GM12878 (cell line): ENCODE measurements around the gene PGBD5. TPM values are rescaled to one million over a fixed set of nuclear protein-coding genes. Genes with fewer than 3 reads are reported as not detected.

ENCODE experiments used
- ATAC-seq: fragments of 200-7000 bp; cut with Tn5 transposase; 3 replicates; pipeline ENCODE4 v1.9.1; 2020; ENCODE audit warnings: mild to moderate bottlenecking, moderate library complexity
- BruUV-seq: library from RNA; stranded (reverse); fragments of 400-500 nt; replicated peaks from 2 replicates; lab custom pipeline; 2021; lab: Mats Ljungman, UMichigan
- CTCF ChIA-PET: fragments of 300-600 bp; sonication (Branson Sonifier 250); formaldehyde crosslinking; extraction: SDS; loops from one replicate; lab custom pipeline; 2021; ENCODE audit warnings: inconsistent platforms; lab: Yijun Ruan, JAX
- POLR2A ChIA-PET: fragments of 350-600 bp; formaldehyde crosslinking; extraction: SDS; loops from one replicate; lab custom pipeline; 2021; ENCODE audit warnings: inconsistent platforms; lab: Charles Lee
- RAD21 ChIA-PET: fragments of 300-600 bp; sonication (Branson Sonifier 250); formaldehyde crosslinking; loops from one replicate; lab custom pipeline; 2023; ENCODE audit warnings: antibody characterized with exemption; ENCODE audit not compliant: unreplicated experiment; lab: Charles Lee
- SMC1A ChIA-PET: fragments of 300-600 bp; sonication (Branson Sonifier 250); formaldehyde crosslinking; loops from one replicate; lab custom pipeline; 2023; ENCODE audit not compliant: unreplicated experiment, uncharacterized antibody; lab: Charles Lee
- DNase-seq: peaks from one replicate; pipeline ENCODE4 v3.0.0-alpha.2; 2011; ENCODE audit warnings: low read depth, low spot score
- FAIRE-seq: peaks from 3 replicates; lab custom pipeline; 2011; peaks lifted over from hg19 to GRCh38; lab: Jason Lieb, UNC
- H2AFZ ChIP-seq: 2 replicates; pipeline ENCODE4 v1.6.0; 2011; ENCODE audit warnings: low read depth, low read length, control low read depth; ENCODE audit not compliant: control insufficient read depth
- H3K27ac ChIP-seq: 2 replicates; pipeline ENCODE4 v1.5.1; 2011; ENCODE audit warnings: control low read depth; ENCODE audit not compliant: control insufficient read depth, insufficient read depth
- H3K27me3 ChIP-seq, 2 experiments: replicated peaks in 1 of 2; 2 replicates each; pipeline versions ENCODE4 v1.6.0 to v1.6.1; 2011; ENCODE audit warnings: low read length in 1 of 2; ENCODE audit not compliant: control insufficient read depth in 2 of 2, insufficient read depth in 2 of 2
- H3K36me3 ChIP-seq, 2 experiments: 2 replicates each; pipeline ENCODE4 v1.5.1; 2011; ENCODE audit warnings: low read length in 1 of 2; ENCODE audit not compliant: control insufficient read depth in 2 of 2, insufficient read depth in 2 of 2
- H3K4me1 ChIP-seq: 2 replicates; pipeline ENCODE4 v1.6.1; 2011; ENCODE audit warnings: mild to moderate bottlenecking, low read length, moderate library complexity, mixed read lengths; ENCODE audit not compliant: control insufficient read depth, insufficient read depth
- H3K4me2 ChIP-seq: 2 replicates; pipeline ENCODE4 v1.6.0; 2011; ENCODE audit warnings: control low read depth; ENCODE audit not compliant: control insufficient read depth, insufficient read depth
- H3K4me3 ChIP-seq: fragments of 200-600 bp; sonication (generic); 2 replicates; pipeline ENCODE4 v1.5.1; 2016
- H3K79me2 ChIP-seq: 2 replicates; pipeline ENCODE4 v1.6.0; 2011; ENCODE audit warnings: low read length; ENCODE audit not compliant: control insufficient read depth, insufficient read depth
- H3K9ac ChIP-seq: 2 replicates; pipeline ENCODE4 v1.8.0; 2011; ENCODE audit warnings: low read length, control low read depth, mixed read lengths; ENCODE audit not compliant: control insufficient read depth, insufficient read depth
- H3K9me3 ChIP-seq: replicated peaks from 3 replicates; pipeline ENCODE4 v1.5.1; 2011; ENCODE audit warnings: mild to moderate bottlenecking, low read length; ENCODE audit not compliant: control insufficient read depth, insufficient read depth
- H4K20me1 ChIP-seq: 2 replicates; pipeline ENCODE4 v1.6.0; 2011; ENCODE audit not compliant: control insufficient read depth, insufficient read depth
- BACH1 ChIP-seq: fragments of 450-650 bp; IDR thresholded peaks from 2 replicates; pipeline ENCODE4 v1.6.1; 2017; ENCODE audit warnings: mild to moderate bottlenecking, borderline replicate concordance
- BHLHE40 ChIP-seq, 2 experiments: fragments of 450-650 bp in 1 of 2; IDR thresholded peaks; 2 replicates each; pipeline ENCODE4 v1.6.1; 2011 to 2017; ENCODE audit warnings: low read depth in 2 of 2, borderline replicate concordance in 1 of 2, improper control_type of control experiment in 1 of 2, low read length in 1 of 2, mild to moderate bottlenecking in 1 of 2
- BMI1 ChIP-seq: fragments of 450-650 bp; IDR thresholded peaks from 2 replicates; pipeline ENCODE4 v1.6.1; 2016; ENCODE audit warnings: mild to moderate bottlenecking, moderate library complexity, borderline replicate concordance
- DPF2 ChIP-seq: fragments of 450-650 bp; IDR thresholded peaks from 2 replicates; pipeline ENCODE4 v1.6.1; 2017; ENCODE audit warnings: mild to moderate bottlenecking
- FOS ChIP-seq: IDR thresholded peaks from 3 replicates; pipeline ENCODE4 v1.6.1; 2011; ENCODE audit warnings: borderline replicate concordance; ENCODE audit not compliant: insufficient read length; ENCODE audit errors: extremely low read depth
- FOXM1 ChIP-seq: IDR thresholded peaks from 2 replicates; pipeline ENCODE4 v1.6.1; 2012; ENCODE audit warnings: low read depth, mild to moderate bottlenecking, inconsistent platforms, low read length, moderate library complexity
- GATAD2B ChIP-seq: fragments of 450-650 bp; conservative IDR thresholded peaks from 2 replicates; pipeline ENCODE4 v1.6.1; 2017; ENCODE audit warnings: low read depth, mild to moderate bottlenecking, moderate library complexity
- IKZF2 ChIP-seq, 2 experiments: fragments of 450-650 bp; IDR thresholded peaks; 2 replicates each; pipeline ENCODE4 v1.6.1; 2017; ENCODE audit warnings: mild to moderate bottlenecking in 2 of 2, moderate library complexity in 2 of 2
- IRF4 ChIP-seq: IDR thresholded peaks from 2 replicates; pipeline ENCODE4 v1.6.1; 2011; ENCODE audit warnings: low read depth, low read length
- JUNB ChIP-seq: IDR thresholded peaks from 2 replicates; pipeline ENCODE4 v1.6.1; 2016; ENCODE audit warnings: antibody characterized with exemption, mild to moderate bottlenecking
- MTA2 ChIP-seq: fragments of 450-650 bp; IDR thresholded peaks from 2 replicates; pipeline ENCODE4 v1.6.1; 2016; ENCODE audit warnings: low read depth, mild to moderate bottlenecking, moderate library complexity
- MTA3 ChIP-seq: IDR thresholded peaks from 2 replicates; pipeline ENCODE4 v1.6.1; 2012; ENCODE audit warnings: low read length, inconsistent platforms, borderline replicate concordance
- SUPT20H ChIP-seq: IDR thresholded peaks from 2 replicates; pipeline ENCODE4 v1.6.1; 2011; ENCODE audit warnings: low read depth, mild to moderate bottlenecking, low read length, moderate library complexity, borderline replicate concordance; ENCODE audit not compliant: control insufficient read depth
- ZNF207 ChIP-seq: fragments of 450-650 bp; IDR thresholded peaks from 2 replicates; pipeline ENCODE4 v1.6.1; 2014; ENCODE audit warnings: antibody characterized with exemption, mild to moderate bottlenecking, borderline replicate concordance
- ZNF384 ChIP-seq: IDR thresholded peaks from 2 replicates; pipeline ENCODE4 v1.6.1; 2012; ENCODE audit warnings: low read depth, mild to moderate bottlenecking, low read length, improper control_type of control experiment, borderline replicate concordance
- WGBS: methylation state at CpG from one replicate; pipeline ENCODE4 v1.1.6; 2016; ENCODE audit warnings: low lambda C conversion rate; ENCODE audit not compliant: insufficient replicate concordance, insufficient coverage; ENCODE audit errors: missing lambda C conversion rate; 5-methylcytosine and 5-hydroxymethylcytosine counted together
- in situ Hi-C: fragments of 300-500 bp; cut with MboI; formaldehyde crosslinking; loops from 9 replicates; pipeline ENCODE4 v1.14.3; 2018; ENCODE audit warnings: mixed read lengths
- intact Hi-C: fragments of 100-400 bp; cut with micrococcal nuclease; formaldehyde crosslinking; loops from one replicate; pipeline ENCODE4 v1.14.2; 2022; ENCODE audit not compliant: unreplicated experiment
- polyA plus RNA-seq, 11 experiments: library from polyadenylated mRNA; depleted of rRNA in 4 of 11; unstranded in 6 of 11; stranded (reverse) in 5 of 11; fragments of >200 nt; fragmentation: Nextera tagmentation in 4 of 11; fragmentation: Illumina TruSeq in 1 of 11; extraction: Ambion mirVana in 4 of 11; extraction: Trizol in 1 of 11; gene quantifications; 1 replicate in 1 of 11; 2 replicates in 10 of 11; pipeline versions ENCODE4 v1.2.1 to v1.2.3, GENCODE V29; 2011 to 2016; ENCODE audit warnings: inconsistent platforms in 2 of 11, missing spikeins in 2 of 11, low read depth in 1 of 11
- total RNA-seq, 4 experiments: library from RNA; depleted of rRNA in 3 of 4; stranded (reverse); fragments of >200 nt in 3 of 4; fragmentation: Illumina TruSeq in 1 of 4; extraction: Trizol in 1 of 4; gene quantifications; 2 replicates each; pipeline versions ENCODE4 v1.2.1 to v1.2.3, GENCODE V29; 2013 to 2021
- TF ChIP-seq, protein P1 (sequence below): IDR thresholded peaks from 2 replicates; pipeline ENCODE4 v1.6.1; 2011; ENCODE audit warnings: borderline replicate concordance, low read depth, mild to moderate bottlenecking, moderate library complexity, low read length; ENCODE audit not compliant: insufficient read depth, poor library complexity, severe bottlenecking
- TF ChIP-seq, protein P2 (sequence below): fragments of 450-650 bp; IDR thresholded peaks from 2 replicates; pipeline ENCODE4 v1.6.1; 2014; ENCODE audit warnings: mild to moderate bottlenecking
- TF ChIP-seq, protein P3 (sequence below): fragments of 450-650 bp; IDR thresholded peaks from 2 replicates; pipeline ENCODE4 v1.6.1; 2017; ENCODE audit warnings: mild to moderate bottlenecking, low read depth, inconsistent platforms; ENCODE audit not compliant: poor library complexity, severe bottlenecking
- TF ChIP-seq, protein P4 (sequence below): fragments of 450-650 bp; IDR thresholded peaks from 2 replicates; pipeline ENCODE4 v1.6.1; 2016; ENCODE audit warnings: mild to moderate bottlenecking

Gene PGBD5
- total and polyA plus RNA-seq, 10 of the 15 experiments (the other 5 are each of a cell fraction or from before 2014, with no cell fraction given): 0.03 TPM; not detected in 9

DNA sequence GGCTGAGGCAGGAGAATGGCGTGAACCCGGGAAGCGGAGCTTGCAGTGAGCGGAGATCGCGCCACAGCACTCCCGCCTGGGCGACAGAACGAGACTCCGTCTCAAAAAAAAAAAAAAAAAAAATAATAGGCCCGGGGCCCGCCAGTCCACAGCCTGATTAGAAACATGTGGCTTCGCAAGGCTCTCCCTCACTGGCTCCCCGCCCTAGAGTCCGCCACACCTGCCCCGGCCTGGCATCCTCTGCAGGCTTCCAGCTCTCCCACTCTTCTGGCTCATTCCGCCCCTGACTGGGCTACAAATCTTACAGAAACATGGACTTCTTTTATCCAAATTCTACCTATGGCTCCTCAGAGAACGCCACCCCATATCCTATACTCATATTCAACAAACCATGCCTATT, 32.4 kb downstream of the PGBD5 start:
- ChIA-PET SMC1A (no interaction called here), POLR2A (no interaction called here), RAD21 (no interaction called here), CTCF (no interaction called here)
- Histone ChIP-seq H3K4me2 (no peak overlapping the region), H3K79me2 (no peaks in the 10 kb centered on the region), H3K9me3 (no peaks in the 10 kb centered on the region), H3K4me1 (no peaks in the 10 kb centered on the region), H3K27ac (no peak overlapping the region), H3K4me3 (no peak overlapping the region), H4K20me1 (no peaks in the 10 kb centered on the region), H3K27me3 (no peaks in the 10 kb centered on the region; a peak in 1 of 4 replicates), H2AFZ (no peak overlapping the region), H3K9ac (no peak overlapping the region), H3K36me3 (no peaks in the 10 kb centered on the region)
- DNase-seq: no peak
- BruUV-seq: no TSS peak
- in situ Hi-C loops: no loop called here
- ATAC-seq: no peak
- WGBS: 74% methylated on average over 8 of the region's 18 CpGs
- intact Hi-C loops: no loop called here
- TF ChIP-seq ZNF384 (no peak), BHLHE40 (IDR thresholded peaks at IDR 0.05; ENCODE audit: borderline replicate concordance in 1 of 2, low read depth in 2 of 2, low read length in 1 of 2) (no peak), IKZF2 (IDR thresholded peaks at IDR 0.05) (no peak), MTA3 (no peak), SUPT20H (no peak), BMI1 (no peak), MTA2 (no peak), JUNB (no peak), FOS (no peak), GATAD2B (no peak), ZNF207 (no peak), FOXM1 (no peak), DPF2 (no peak), BACH1 (no peak), IRF4 (no peak)
- TF ChIP-seq, protein P1, sequence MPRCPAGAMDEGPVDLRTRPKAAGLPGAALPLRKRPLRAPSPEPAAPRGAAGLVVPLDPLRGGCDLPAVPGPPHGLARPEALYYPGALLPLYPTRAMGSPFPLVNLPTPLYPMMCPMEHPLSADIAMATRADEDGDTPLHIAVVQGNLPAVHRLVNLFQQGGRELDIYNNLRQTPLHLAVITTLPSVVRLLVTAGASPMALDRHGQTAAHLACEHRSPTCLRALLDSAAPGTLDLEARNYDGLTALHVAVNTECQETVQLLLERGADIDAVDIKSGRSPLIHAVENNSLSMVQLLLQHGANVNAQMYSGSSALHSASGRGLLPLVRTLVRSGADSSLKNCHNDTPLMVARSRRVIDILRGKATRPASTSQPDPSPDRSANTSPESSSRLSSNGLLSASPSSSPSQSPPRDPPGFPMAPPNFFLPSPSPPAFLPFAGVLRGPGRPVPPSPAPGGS: no peak
- TF ChIP-seq, protein P2, sequence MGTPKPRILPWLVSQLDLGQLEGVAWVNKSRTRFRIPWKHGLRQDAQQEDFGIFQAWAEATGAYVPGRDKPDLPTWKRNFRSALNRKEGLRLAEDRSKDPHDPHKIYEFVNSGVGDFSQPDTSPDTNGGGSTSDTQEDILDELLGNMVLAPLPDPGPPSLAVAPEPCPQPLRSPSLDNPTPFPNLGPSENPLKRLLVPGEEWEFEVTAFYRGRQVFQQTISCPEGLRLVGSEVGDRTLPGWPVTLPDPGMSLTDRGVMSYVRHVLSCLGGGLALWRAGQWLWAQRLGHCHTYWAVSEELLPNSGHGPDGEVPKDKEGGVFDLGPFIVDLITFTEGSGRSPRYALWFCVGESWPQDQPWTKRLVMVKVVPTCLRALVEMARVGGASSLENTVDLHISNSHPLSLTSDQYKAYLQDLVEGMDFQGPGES: no peak
- TF ChIP-seq, protein P3, sequence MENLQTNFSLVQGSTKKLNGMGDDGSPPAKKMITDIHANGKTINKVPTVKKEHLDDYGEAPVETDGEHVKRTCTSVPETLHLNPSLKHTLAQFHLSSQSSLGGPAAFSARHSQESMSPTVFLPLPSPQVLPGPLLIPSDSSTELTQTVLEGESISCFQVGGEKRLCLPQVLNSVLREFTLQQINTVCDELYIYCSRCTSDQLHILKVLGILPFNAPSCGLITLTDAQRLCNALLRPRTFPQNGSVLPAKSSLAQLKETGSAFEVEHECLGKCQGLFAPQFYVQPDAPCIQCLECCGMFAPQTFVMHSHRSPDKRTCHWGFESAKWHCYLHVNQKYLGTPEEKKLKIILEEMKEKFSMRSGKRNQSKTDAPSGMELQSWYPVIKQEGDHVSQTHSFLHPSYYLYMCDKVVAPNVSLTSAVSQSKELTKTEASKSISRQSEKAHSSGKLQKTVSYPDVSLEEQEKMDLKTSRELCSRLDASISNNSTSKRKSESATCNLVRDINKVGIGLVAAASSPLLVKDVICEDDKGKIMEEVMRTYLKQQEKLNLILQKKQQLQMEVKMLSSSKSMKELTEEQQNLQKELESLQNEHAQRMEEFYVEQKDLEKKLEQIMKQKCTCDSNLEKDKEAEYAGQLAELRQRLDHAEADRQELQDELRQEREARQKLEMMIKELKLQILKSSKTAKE: no peak
- TF ChIP-seq, protein P4, sequence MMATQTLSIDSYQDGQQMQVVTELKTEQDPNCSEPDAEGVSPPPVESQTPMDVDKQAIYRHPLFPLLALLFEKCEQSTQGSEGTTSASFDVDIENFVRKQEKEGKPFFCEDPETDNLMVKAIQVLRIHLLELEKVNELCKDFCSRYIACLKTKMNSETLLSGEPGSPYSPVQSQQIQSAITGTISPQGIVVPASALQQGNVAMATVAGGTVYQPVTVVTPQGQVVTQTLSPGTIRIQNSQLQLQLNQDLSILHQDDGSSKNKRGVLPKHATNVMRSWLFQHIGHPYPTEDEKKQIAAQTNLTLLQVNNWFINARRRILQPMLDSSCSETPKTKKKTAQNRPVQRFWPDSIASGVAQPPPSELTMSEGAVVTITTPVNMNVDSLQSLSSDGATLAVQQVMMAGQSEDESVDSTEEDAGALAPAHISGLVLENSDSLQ: no peak
- no peak for FAIRE-seq
